Esophagus (tissue), 2 donors: ENCODE measurements around the gene MOBP. TPM values are rescaled to one million over a fixed set of nuclear protein-coding genes. Genes with fewer than 3 reads are reported as not detected.
"Not testable (repeated sequence)": the region's sequence is repeated elsewhere in the genome, so short reads cannot be mapped to it uniquely, and the experiment has no call there.

Experiments
- H3K27ac ChIP-seq, 2 donors: one replicate each; pipeline ENCODE4 v1.5.1; 2013; ENCODE audit warnings: low read depth in 2 of 2, mild to moderate bottlenecking in 2 of 2, inconsistent platforms in 1 of 2, low read length in 1 of 2, moderate library complexity in 1 of 2
- H3K27me3 ChIP-seq, 2 donors: one replicate each; pipeline ENCODE4 v1.6.1; 2013; ENCODE audit warnings: low read length in 2 of 2, control low read depth in 1 of 2, mild to moderate bottlenecking in 1 of 2; ENCODE audit not compliant: insufficient read depth in 2 of 2, control insufficient read depth in 1 of 2
- H3K36me3 ChIP-seq, 2 donors: one replicate each; pipeline ENCODE4 v1.6.1; 2013; ENCODE audit warnings: low read length in 1 of 2; ENCODE audit not compliant: control insufficient read depth in 2 of 2, insufficient read depth in 2 of 2
- H3K4me1 ChIP-seq, 2 donors: one replicate each; pipeline ENCODE4 v1.6.1; 2013; ENCODE audit warnings: low read length in 1 of 2; ENCODE audit not compliant: control insufficient read depth in 2 of 2, insufficient read depth in 2 of 2
- H3K4me3 ChIP-seq, 2 donors: one replicate each; pipeline ENCODE4 v1.5.1; 2013; ENCODE audit warnings: low read length in 2 of 2, mild to moderate bottlenecking in 2 of 2, low read depth in 1 of 2, moderate library complexity in 1 of 2
- H3K9me3 ChIP-seq, 2 donors: one replicate each; pipeline ENCODE4 v1.6.1; 2013; ENCODE audit warnings: mild to moderate bottlenecking in 2 of 2, low read depth in 1 of 2, low read length in 1 of 2, moderate library complexity in 1 of 2; ENCODE audit not compliant: control insufficient read depth in 2 of 2, insufficient read depth in 1 of 2
- WGBS, 2 donors: extraction: QIAGEN DNeasy Blood & Tissue Kit; methylation state at CpG; one replicate each; pipeline ENCODE4 v1.1.7; 2013; 5-methylcytosine and 5-hydroxymethylcytosine counted together
- polyA plus RNA-seq, 2 donors: library from polyadenylated mRNA; stranded (reverse); fragments of 200-250 nt; gene quantifications; one replicate each; pipeline ENCODE4 v1.2.3, GENCODE V29; 2013
- donor health status: healthy with polysubstance abuse.
- donor health status: Bipolar disorder and iron deficiency.

Gene MOBP
- polyA plus RNA-seq, 2 donors, result not detected

DNA sequence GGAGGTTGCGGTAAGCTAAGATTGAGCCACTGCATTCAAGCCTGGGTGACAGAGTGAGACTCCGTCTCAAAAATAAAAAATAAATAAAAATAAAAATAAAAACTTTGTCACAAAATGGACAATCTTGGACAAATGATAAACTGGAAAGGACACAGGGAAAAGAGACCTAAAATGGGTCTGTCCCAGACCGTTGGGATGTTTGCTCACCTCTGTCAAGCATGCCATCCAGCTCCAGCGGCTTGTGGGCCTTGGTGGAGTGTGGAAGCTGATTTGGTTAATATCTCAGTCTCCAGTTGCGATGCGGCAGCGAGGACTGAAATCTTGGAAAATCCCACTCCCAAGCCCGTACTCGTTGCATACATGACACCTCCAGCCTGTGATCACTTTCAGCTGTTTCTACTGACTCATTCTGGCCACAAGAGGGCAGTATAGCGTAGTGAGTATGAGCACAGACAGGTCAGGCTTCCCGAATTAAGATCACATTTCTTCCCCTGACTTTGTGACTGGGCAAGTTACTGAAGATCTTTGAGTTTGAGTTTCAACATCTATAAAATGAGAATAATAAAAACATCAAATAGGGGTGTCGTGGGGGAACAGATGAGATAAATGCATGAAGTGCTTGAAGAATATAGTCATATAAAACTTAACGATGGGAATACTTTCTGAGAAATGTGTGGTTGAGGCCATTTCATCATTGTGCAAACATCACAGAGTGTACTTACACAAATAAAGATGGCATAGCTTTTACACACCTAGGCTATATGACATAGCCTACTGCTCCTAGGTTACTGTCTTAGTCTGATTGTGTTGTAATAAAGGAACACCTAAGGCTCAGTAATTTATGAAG lies 19.6 kb upstream of the MOBP start:
- H3K9me3 ChIP-seq, result no peaks in the 10 kb centered on the region
- no peaks in the 10 kb centered on the region for H3K4me1 ChIP-seq
- H3K27ac ChIP-seq, result no peak overlapping the region
- H3K27me3 ChIP-seq, result no peaks in the 10 kb centered on the region
- WGBS, 2 donors, result 22 to 25% methylated on average over 13 of the region's 13 CpGs
- H3K36me3 ChIP-seq, result no peaks in the 10 kb centered on the region
- H3K4me3 ChIP-seq, result no peak overlapping the region

DNA sequence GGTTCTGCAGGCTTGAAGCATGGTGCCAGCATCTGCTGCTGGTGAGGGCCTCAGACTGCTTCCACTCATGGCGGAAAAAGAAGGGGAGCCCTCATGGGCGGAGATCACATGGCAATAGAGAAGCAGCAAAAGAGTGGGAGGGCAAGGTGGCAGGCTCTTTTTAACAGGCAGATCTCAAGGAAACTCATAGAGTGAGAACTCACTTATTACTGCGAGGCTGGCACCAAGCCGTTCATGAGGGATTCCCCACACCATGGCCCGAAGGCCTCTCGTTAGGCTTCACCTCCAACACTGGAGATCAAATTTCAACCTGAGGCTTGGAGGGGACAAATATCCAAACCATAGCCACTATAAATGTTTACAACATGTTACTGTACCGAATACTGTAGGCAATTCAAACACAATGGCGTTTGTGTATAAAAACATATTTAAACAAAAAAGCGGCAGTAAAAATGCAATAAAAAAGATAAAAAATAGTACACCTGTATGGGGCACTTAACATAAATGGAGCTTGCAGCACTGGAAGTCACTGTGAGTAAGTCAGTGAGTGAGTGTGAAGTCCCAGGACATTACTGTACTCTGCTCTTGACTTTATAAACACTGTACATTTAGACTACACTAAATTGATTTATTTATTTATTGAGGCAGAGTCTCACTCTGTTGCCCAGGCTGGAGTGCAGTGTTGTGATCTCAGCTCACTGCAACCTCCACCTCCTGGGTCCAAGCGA lies 18.8 kb upstream of the MOBP start:
- Histone ChIP-seq H3K4me1 (no peaks in the 10 kb centered on the region), H3K27me3 (no peaks in the 10 kb centered on the region), H3K9me3 (no peaks in the 10 kb centered on the region), H3K27ac (no peak overlapping the region), H3K36me3 (no peaks in the 10 kb centered on the region), H3K4me3 (no peak overlapping the region)
- WGBS, 2 donors, result 68 to 70% methylated on average over 10 of the region's 10 CpGs

DNA sequence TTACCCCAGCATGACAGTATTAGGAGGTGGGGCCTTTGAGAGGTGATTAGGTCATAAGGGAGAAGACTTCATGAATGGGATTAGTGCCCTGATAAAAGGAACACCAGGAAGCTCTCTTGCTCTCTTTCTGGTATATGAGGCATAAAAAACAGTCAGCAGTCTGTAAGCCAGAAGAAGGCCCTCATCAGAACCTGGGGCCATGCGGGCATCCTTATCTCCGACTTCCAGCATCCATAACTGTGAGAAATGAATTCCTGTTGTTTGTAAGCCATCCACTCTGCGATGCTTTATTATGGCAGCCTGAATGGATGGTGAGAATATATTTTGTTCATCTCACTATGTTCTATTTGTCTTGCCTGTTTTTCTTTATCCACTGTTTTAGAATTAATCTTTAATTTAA lies 17.7 kb upstream of the MOBP start:
- Histone ChIP-seq H3K36me3 (no peaks in the 10 kb centered on the region), H3K27me3 (no peaks in the 10 kb centered on the region), H3K9me3 (no peaks in the 10 kb centered on the region), H3K4me3 (no peak overlapping the region), H3K4me1 (no peaks in the 10 kb centered on the region), H3K27ac (no peak overlapping the region)
- 64 to 70% methylated on average over 3 of the region's 3 CpGs for WGBS, 2 donors

DNA sequence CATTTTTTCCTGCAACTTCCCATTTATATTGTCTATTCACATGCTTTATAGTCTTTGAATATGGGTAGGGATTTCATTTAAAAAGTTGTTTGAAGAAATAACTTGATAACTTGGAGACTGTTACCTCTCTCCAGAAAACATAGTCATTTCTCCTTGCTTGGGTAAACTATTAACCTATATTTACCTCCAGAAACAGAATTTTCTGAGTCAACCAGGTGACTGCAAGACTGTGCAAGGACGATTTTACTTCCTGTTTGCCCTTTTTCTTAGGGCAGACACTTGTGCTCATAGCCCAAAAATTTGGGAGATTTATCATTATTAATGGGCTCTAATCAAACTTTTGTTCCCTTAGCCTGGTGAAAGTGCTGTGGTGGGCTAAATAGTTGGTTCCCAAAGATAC lies 14.3 kb upstream of the MOBP start:
- Histone ChIP-seq H3K36me3 (no peaks in the 10 kb centered on the region), H3K27me3 (no peaks in the 10 kb centered on the region), H3K27ac (no peak overlapping the region), H3K9me3 (no peaks in the 10 kb centered on the region), H3K4me1 (no peaks in the 10 kb centered on the region), H3K4me3 (no peak overlapping the region)
- WGBS, 2 donors, result 31 to 56% methylated on average over 1 of the region's 1 CpG

DNA sequence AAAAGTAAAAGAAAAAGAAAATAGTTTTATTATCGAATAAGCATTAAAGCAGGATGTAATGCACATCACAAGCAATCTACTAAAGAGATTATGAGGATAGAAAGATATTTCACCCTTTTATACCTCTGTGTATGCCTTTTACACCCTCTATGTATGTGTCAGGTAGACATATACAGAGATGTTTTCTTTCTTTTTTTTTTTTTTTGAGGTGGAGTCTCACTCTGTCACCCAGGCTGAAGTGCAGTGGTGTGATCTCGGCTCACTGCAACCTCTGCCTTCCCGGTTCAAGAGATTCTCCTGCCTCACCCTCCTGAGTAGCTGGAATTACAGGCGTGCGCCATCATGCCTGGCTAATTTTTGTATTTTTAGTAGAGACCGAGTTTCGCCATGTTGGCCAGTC lies 13.6 kb upstream of the MOBP start:
- not testable (repeated sequence) for H3K9me3 ChIP-seq, H3K27ac ChIP-seq, H3K4me1 ChIP-seq, H3K4me3 ChIP-seq, H3K27me3 ChIP-seq, H3K36me3 ChIP-seq
- 85% methylated on average over 7 of the region's 7 CpGs for WGBS, 2 donors

DNA sequence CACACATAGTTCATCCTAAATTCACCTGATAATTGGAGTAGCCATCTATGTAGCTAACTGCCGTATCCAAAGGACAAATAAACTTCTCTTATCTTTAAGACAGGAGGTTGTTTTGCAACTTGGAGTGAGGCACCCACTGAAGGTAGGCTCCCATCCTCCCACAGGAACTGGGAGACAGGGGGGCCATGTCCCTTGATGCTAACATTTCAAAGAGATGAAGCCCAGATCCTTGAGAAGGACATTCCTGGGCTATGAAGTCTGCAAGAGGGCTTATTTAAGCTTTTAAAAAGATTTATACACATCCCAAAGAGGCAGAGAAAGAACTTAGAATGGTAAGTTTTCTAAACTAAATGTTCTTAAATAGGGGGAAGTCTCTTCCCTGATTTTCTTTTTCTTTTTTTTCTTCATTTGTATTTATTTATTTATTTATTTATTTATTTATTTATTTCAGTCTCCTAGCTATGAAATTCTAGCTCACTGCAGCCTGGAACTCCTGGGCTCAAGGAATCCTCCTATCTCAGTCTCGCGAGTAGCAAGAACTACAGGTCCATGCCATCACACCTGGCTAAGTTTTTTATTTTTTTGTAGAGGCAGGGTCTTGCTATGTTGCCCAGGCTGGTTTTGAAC lies 12.8 kb upstream of the MOBP start:
- Histone ChIP-seq H3K4me1 (no peaks in the 10 kb centered on the region), H3K27me3 (no peaks in the 10 kb centered on the region), H3K36me3 (no peaks in the 10 kb centered on the region), H3K27ac (no peak overlapping the region), H3K4me3 (no peak overlapping the region), H3K9me3 (no peaks in the 10 kb centered on the region)
- WGBS, 2 donors, result 51 to 56% methylated on average over 3 of the region's 3 CpGs

DNA sequence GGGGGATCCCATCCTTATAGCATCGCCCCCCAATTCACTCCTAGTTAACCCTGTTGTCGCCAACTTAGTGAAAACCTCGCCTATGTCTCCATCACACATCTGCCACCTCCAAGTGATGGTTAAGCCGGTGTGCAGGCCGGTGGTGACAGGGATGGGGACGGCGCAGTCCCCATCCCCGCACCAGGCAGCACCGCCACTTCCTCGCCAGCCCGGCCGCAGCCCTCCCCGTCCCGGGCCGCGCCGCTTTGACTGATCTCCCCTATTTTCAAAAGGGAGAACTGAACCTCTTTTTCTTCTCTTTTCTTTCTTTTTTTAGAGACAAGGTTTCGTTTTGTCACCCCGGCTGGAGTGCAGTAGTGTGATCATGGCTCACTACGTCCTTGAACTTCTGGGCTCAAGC lies 11.3 kb upstream of the MOBP start:
- Histone ChIP-seq H3K4me3 (no peak overlapping the region), H3K4me1 (no peaks in the 10 kb centered on the region), H3K27ac (no peak overlapping the region), H3K36me3 (no peaks in the 10 kb centered on the region), H3K27me3 (no peaks in the 10 kb centered on the region), H3K9me3 (no peaks in the 10 kb centered on the region)
- 92 to 94% methylated on average over 20 of the region's 20 CpGs for WGBS, 2 donors

DNA sequence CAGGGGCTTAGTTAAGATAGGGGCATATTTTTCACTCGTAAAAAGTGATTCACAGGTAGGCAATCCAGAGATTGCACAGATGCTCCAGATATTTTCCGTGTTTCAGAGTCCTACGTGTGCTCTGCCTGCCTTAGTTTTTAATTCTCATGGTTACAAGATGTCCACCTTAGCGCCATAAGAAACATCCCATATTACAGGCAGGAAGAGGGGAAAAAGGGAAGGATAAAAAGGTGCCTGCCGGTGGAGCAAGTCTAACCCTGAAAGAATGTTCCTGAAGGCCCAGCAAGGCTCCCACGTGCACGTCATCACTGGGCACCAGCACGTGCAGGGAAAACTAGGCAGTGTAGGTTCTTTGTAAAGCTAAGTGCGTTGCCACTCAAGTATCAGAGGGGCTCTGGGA lies 10.1 kb upstream of the MOBP start:
- no peaks in the 10 kb centered on the region for H3K36me3 ChIP-seq
- WGBS, 2 donors, result 88% methylated on average over 9 of the region's 9 CpGs
- no peaks in the 10 kb centered on the region for H3K4me1 ChIP-seq
- no peak overlapping the region for H3K27ac ChIP-seq
- H3K4me3 ChIP-seq, result no peak overlapping the region
- no peaks in the 10 kb centered on the region for H3K27me3 ChIP-seq
- H3K9me3 ChIP-seq, result no peaks in the 10 kb centered on the region

DNA sequence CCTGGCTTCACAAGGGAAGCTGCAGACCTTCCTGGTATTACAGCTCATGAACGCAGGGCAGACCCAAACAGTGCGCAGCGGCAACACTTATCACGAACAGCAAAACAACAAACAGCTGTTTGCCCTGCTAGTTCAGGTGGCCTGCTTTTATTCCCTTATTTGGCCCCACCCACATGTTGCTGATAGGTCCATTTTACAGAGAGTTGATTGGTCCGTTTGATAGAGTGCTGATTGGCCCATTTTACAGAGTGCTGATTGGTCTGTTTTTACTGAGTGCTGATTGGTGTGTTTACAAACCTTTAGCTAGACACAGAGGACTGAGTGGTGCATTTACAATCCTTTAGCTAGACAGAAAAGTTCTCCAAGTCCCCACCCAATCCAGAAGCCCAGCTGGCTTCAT lies 8.9 kb upstream of the MOBP start:
- not testable (repeated sequence) for H3K4me1 ChIP-seq, H3K4me3 ChIP-seq, H3K27ac ChIP-seq, H3K9me3 ChIP-seq, H3K27me3 ChIP-seq, H3K36me3 ChIP-seq
- 90 to 95% methylated on average over 5 of the region's 5 CpGs for WGBS, 2 donors
